Pancreas (tissue), 10 donors: ENCODE measurements around the gene S100A12. TPM values are rescaled to one million over a fixed set of nuclear protein-coding genes. Genes with fewer than 3 reads are reported as not detected.

Experiments used
- ATAC-seq, 4 donors: fragments of 200-7000 bp; cut with Tn5 transposase; one replicate each; pipeline versions ENCODE4 v1.8.0 to v1.9.1; 2020; ENCODE audit warnings: mild to moderate bottlenecking in 4 of 4, moderate library complexity in 4 of 4
- DNase-seq, 6 donors: peaks; one replicate each; pipeline ENCODE4 v3.0.0-alpha.2; 2020
- FAIRE-seq: peaks from 2 replicates; lab custom pipeline; 2012; peaks lifted over from hg19 to GRCh38; lab: Jason Lieb, UNC
- H3K27ac ChIP-seq, 4 donors: fragments of 200-600 bp; sonication (generic); 1 replicate in 3 of 4; 2 replicates in 1 of 4; pipeline versions ENCODE4 v1.5.0 to v1.8.0; 2020
- H3K27me3 ChIP-seq, 4 donors: fragments of 200-600 bp; one replicate each; pipeline ENCODE4 v1.8.0; 2021
- H3K36me3 ChIP-seq, 3 donors: fragments of 200-600 bp; sonication (generic) in 1 of 3; one replicate each; pipeline versions ENCODE4 v1.5.0 to v1.8.0; 2020 to 2021
- H3K4me1 ChIP-seq, 3 donors: fragments of 200-600 bp; one replicate each; pipeline ENCODE4 v1.8.0; 2021
- H3K4me3 ChIP-seq, 4 donors: fragments of 200-600 bp; sonication (generic) in 2 of 4; one replicate each; pipeline versions ENCODE4 v1.5.0 to v1.8.0; 2020 to 2021
- H3K9me3 ChIP-seq, 4 donors: fragments of 200-600 bp; one replicate each; pipeline ENCODE4 v1.8.0; 2021
- WGBS, 2 donors: extraction: QIAGEN DNeasy Blood & Tissue Kit; methylation state at CpG; one replicate each; pipeline ENCODE4 v1.1.7; 2013; 5-methylcytosine and 5-hydroxymethylcytosine counted together
- intact Hi-C, 3 donors: fragments of 100-400 bp; cut with DNase I; formaldehyde crosslinking; loops; one replicate each; pipeline versions ENCODE4 v1.11.1 to v1.14.2; 2022
- polyA plus RNA-seq, 2 donors: library from polyadenylated mRNA; stranded (reverse); fragments of 200-250 nt; gene quantifications; one replicate each; pipeline ENCODE4 v1.2.3, GENCODE V29; 2013
- total RNA-seq, 6 donors: library from RNA; stranded (reverse); fragmentation: NEBNext Ultra II Directional in 4 of 6; extraction: Animal tissue kit (Norgen Biotek cat#: 25700) in 4 of 6; gene quantifications; one replicate each; pipeline versions ENCODE4 v1.2.1 to v1.2.4, GENCODE V29; 2021 to 2023
- TF ChIP-seq, protein P1 (sequence below), 4 donors: fragments of 200-600 bp; sonication (generic) in 3 of 4; IDR thresholded peaks; one replicate each; pipeline versions ENCODE4 v1.5.0 to v1.8.0; 2021; ENCODE audit warnings: antibody characterized with exemption in 4 of 4
- donor health status: healthy with polysubstance abuse.
- donor health status: DM: no; HTN: no; CAD: no; lungs with moderate emphysema.
- donor health status: DM: no; HTN: no; CAD: no.
- donor health status: control.
- donor health status: control.
- donor health status: Bipolar disorder and iron deficiency.
- donor health status: DM: yes; HTN: yes; CAD: no.
- donor health status: DM: no; HTN: no; CAD: no.
- donor health status: DM: no; HTN: no; CAD: no.
- donor health status: DM: yes; HTN: yes; CAD: no.

Gene S100A12
- total and polyA plus RNA-seq, 8 donors = 0.44 to 5.2 (median 1.8) TPM; not detected in 1

DNA sequence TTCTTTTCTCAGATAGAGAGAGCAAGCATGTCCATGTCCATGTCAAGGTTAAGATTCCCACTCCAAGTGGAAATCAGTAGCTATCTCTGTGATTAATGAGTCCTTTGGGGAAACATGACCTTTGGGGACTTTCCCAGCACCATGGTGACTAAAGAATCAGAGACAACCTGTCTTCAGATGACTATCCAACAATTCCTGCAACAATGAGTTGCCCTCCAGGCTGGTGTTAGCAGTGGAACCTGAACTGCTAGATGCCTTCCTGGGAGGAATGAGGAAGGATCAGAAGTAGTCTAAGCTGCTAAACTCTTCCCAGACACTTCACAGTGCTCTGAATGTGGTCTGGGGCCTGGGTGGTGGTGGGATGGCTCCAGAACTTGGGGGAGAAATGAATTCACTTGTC lies 11.3 kb downstream of the S100A12 start:
- intact Hi-C loops = no loop called here
- DNase-seq = no peak
- Histone ChIP-seq H3K4me1 (no peaks in the 10 kb centered on the region), H3K4me3 (no peak overlapping the region), H3K9me3 (no peaks in the 10 kb centered on the region), H3K27me3 (no peaks in the 10 kb centered on the region), H3K36me3 (no peaks in the 10 kb centered on the region), H3K27ac (no peak overlapping the region)
- TF ChIP-seq, protein P1, sequence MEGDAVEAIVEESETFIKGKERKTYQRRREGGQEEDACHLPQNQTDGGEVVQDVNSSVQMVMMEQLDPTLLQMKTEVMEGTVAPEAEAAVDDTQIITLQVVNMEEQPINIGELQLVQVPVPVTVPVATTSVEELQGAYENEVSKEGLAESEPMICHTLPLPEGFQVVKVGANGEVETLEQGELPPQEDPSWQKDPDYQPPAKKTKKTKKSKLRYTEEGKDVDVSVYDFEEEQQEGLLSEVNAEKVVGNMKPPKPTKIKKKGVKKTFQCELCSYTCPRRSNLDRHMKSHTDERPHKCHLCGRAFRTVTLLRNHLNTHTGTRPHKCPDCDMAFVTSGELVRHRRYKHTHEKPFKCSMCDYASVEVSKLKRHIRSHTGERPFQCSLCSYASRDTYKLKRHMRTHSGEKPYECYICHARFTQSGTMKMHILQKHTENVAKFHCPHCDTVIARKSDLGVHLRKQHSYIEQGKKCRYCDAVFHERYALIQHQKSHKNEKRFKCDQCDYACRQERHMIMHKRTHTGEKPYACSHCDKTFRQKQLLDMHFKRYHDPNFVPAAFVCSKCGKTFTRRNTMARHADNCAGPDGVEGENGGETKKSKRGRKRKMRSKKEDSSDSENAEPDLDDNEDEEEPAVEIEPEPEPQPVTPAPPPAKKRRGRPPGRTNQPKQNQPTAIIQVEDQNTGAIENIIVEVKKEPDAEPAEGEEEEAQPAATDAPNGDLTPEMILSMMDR (IDR thresholded peaks at IDR 0.05) = no peak
- peak in 2 of 4 donors; percentile 12 to 58 for ATAC-seq
- FAIRE-seq = no peak

DNA sequence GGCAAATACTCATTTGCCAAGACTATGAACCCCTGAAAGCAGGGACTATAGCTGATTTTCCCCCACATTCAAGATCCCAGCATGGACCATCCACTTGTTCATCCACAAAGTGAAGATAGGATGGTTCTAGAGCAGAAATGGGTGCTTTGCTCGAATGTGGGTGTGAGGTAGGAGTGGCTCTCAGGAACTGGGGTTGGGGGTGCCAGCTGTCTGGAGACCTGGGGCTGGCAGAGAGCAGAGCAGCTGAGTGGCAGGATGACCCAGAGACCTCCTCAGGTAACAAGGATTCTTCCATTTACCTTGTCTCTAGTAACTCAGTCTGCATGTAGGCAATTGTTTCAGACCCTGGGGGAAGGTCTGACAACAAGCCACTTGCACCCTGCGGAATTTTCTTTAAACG lies 11.8 kb downstream of the S100A12 start:
- Histone ChIP-seq H3K27me3 (no peaks in the 10 kb centered on the region), H3K4me1 (no peaks in the 10 kb centered on the region), H3K27ac (no peak overlapping the region), H3K9me3 (no peaks in the 10 kb centered on the region), H3K36me3 (no peaks in the 10 kb centered on the region), H3K4me3 (no peak overlapping the region)
- WGBS, 2 donors = 56 to 57% methylated on average over 3 of the region's 3 CpGs
- FAIRE-seq (no peak), ATAC-seq (no peak), DNase-seq (no peak)
- TF ChIP-seq, protein P1 (IDR thresholded peaks at IDR 0.05) = no peak
- intact Hi-C loops = no loop called here

DNA sequence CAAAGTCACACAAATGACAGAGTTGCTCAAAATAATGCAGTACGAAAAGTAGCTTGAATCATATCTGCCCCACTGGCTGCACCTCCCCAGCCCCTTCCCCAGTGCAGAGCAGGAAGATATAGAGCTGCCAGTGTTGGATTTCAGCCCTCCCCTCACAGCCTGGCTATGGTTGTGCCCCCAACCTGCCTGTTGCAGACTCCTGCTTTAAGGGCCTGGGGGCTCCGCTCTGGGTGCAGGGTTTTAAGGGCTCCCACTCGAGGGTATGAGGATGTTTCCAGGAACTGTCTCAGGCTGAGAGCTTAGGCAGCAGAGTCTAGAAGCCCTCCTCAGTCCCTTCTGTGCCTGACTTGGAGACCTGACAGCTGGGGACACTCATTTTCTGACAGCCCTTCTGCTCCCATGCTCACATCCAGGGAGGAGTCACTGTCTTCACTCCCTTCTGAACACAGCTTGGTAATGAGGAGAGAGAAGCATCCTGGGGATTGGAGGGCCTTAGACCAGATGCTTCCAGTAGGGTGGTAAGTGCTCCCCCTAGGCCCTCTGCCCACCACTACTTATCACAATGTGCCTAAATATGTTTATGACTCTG lies 13.1 kb downstream of the S100A12 start:
- TF ChIP-seq, protein P1 (IDR thresholded peaks at IDR 0.05) = no peak
- no peak for ATAC-seq
- Histone ChIP-seq H3K4me1 (no peaks in the 10 kb centered on the region), H3K27ac (no peak overlapping the region), H3K36me3 (no peaks in the 10 kb centered on the region), H3K4me3 (no peak overlapping the region), H3K9me3 (no peaks in the 10 kb centered on the region), H3K27me3 (no peaks in the 10 kb centered on the region)
- no peak for FAIRE-seq
- 82 to 87% methylated on average over 3 of the region's 3 CpGs for WGBS, 2 donors
- intact Hi-C loops = no loop called here
- DNase-seq = no peak

DNA sequence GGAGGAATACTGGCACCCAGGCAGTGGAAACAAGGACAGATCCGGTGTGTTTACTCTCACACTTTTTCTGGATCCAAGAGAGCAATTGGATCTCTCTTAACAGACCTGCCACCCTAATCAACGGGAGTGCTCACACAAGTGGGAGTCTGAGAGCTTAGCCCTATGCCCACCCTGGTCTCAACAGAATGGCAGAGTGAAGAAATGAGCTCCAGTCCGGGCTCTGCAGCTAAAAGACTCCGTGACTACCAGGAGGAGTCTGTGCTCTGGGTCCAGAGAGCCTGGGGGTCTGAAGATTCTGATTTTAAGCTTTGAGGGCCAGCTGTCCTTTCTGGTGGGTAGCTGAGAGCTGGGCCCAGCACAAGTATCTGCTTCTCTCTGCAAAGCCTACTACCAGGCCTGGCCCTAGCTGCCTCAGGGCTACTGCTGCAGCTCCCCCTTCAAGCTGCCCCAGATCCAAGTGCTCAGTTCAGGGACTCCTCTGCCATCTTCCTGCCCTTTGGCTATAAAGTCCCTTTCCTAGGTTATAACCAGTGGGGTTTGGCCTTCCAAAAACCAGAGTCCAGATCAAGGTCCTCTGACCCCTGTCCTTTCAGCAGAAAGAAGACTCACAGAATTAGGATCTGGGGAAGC lies 13.8 kb downstream of the S100A12 start:
- no peak for ATAC-seq
- Histone ChIP-seq H3K27me3 (no peaks in the 10 kb centered on the region), H3K9me3 (no peaks in the 10 kb centered on the region), H3K36me3 (no peaks in the 10 kb centered on the region), H3K4me1 (no peaks in the 10 kb centered on the region), H3K27ac (no peak overlapping the region), H3K4me3 (no peak overlapping the region)
- 74 to 84% methylated on average over 4 of the region's 4 CpGs for WGBS, 2 donors
- intact Hi-C loops = no loop called here
- TF ChIP-seq, protein P1 (IDR thresholded peaks at IDR 0.05) = no peak
- DNase-seq = no peak
- no peak for FAIRE-seq
